Limb (tissue), 2 donors: Measurements from ENCODE around the gene RAPGEF1.
"Not testable (repeated sequence)": the region's sequence is repeated elsewhere in the genome, so short reads cannot be mapped to it uniquely, and the experiment has no call there.

ENCODE experiments used
- DNase-seq, 2 donors: peaks; one replicate each; pipeline ENCODE4 v3.0.0-alpha.2; 2016; ENCODE audit errors: extremely low spot score in 2 of 2

Gene RAPGEF1

DNA sequence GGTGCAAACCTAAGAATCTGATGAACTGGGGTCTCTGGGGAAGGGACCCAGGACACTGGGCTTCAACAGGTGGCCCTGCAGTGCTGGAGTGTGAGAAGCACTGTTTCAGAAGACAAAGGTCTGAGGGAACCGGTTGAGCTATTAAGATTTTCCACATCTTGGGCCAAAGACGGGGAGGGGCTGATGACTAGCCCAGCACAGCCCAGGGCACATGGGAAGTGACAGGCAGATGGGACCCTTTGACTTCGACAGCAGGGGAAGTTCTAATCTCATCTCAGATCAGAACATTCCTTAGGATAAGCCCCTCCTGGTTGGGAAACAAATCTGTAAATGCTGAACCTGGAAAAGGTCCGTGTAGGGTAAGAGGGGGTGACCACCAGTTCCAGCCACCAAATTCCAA, 67.4 kb downstream of the RAPGEF1 start:
- DNase-seq = no peak

DNA sequence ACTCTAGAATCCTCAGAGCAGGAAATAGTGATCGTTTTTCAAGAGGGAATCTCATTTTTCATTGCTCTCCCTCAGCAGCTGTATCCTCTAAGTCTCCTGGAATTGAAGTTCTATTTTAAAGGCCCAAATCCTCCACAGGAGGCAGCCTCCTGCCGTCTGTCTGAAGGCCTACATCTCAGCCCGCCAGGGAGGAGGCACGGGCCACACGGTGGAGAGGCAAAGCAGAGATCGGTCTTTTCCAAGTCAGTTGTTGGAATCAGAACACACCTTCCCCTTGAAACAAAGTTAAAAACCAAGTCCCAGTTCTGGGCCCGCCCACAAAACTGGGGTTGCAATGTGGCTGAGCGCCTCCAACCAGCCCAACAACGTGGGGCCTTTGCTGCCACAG, 68.7 kb downstream of the RAPGEF1 start:
- no peak for DNase-seq

DNA sequence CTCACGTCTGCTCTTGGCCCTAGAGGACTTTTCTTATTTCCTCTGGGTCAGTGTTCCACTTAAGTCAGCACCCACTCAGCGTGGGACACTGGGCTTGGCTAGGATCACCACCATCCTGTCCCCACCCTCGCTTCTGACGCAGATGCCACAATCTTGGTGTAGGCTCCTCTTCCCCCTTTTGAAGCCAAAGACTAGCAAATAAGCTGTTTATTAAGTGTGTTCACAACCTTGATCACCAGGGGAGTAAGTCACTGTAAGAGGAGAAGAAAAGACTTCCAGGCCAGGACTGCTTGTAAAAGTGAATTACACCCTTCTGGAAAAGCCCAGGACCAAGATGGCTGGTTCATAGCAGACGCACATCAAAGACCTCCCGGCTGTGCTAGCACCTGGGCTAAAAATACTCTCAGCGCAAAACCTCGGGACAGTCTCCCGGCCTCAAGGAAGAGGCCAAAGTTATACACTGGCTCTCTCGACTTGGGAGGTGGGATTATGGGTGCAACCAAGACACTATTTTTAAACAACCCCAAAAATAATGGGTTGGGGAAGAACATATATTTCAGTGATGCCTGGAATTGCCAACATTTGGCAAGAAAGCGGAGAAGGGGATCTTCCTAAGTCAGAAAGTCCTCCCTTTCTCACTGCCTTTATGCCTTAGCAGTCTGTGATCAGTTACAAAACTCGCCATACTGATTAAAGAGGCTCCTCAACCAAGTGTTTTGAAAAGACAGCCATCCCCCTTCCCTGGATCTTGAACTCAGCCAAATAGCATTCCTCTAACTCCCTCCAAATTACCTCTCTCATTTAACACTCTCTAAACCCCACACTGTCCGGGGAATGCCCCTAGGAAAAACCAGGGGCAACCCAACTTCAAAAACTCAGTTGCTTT, 69.4 kb downstream of the RAPGEF1 start:
- peak in 1 of 2 donors; percentile 34 for DNase-seq

DNA sequence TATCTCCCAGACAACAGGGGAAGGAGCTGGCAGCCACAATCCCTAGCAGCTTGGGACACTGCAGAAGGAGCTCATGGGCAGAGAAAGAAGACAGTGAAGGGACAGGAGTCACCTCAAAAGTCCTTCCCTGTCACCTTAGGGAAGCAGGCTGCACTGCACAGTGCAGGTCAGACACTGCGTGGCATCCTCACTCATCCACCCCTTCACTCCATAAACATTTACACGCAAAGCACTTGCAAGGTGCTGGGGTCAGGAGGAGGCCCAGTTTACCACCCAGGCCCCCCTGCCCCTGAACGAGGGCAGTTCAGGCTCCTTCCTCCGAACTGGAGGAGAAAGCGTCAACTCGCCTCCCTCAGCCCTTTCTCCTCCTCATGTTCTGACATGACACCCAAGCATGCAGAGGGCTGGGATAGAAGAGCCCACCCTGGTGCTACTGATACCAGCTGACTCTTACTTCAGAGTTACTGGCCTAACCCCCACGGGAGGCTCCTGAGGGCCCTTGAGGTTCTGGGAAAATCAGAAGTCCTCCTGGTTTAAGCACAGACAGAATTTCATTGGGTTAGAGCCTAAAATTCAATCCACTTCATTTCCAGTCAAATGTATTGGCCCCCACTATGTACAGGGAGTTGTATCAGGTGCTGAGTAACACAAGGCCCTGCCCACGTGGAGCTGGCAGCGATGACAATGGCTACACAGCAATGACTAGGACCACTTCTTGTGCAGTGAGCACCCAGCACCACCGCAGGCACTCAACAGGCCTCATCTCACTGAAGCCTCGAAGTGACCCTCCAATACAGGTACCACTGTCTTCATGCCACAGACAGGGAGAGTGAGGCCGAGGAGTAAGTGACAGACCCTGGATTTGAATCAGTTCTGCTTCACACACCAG, 70.4 kb downstream of the RAPGEF1 start:
- no peak for DNase-seq

DNA sequence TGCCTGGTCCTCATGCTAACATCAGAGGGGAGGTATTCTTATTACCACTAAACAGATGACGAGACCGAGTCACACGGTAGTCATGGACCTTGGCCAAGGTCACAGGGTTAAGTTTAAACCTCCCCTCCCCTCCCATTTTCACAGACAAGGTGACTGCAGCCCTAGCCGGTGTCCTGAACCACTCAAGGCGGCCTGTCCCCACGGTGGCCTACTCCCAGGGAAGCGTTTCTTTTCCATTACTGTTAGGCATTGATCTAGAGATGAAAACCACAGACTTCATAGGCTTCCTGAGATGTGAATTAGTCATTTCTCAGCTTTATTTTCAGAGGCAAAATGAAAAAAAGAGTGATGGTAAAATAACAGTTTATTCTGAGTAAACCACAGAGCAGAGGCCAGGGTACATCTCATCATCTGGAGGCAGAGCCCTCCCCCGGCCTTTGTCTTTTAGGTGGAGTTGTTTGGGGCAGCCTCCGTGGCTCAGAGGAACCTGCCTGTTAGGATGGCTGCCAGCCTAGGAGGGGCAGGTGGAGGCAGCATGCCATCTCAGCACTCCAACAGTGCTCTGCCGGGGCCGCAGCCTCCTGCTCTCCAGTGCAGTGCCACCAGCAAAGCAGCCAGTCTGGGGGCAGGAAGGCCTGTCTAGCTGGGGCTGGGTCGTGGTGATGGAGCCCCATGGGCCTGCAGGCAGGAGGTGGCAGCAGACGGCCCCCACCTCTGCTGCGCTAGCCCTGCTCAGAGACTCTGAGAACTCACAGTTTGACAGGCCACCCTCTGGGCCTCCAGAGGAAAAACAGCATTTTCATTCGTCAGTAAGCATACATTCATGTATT, 71.2 kb downstream of the RAPGEF1 start:
- DNase-seq = no peak

DNA sequence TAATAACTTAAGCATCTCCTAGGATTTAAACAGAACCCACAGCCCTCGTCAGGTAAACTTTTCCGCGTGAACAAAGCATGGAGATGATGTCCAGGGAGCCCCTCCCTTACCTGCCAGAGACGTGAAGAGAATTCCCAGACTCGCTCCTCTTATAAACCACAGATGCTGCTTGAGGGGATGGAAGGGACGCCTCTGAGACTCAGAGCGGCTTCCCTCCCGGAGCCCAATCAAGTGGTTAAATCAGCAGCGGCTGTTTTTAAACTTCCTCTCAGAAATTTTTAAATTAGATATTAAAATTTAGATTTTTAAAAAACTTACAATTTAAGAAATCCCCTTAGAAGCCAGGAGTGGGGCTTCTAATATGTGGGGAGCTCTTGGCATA, 71.8 kb downstream of the RAPGEF1 start:
- no peak for DNase-seq

DNA sequence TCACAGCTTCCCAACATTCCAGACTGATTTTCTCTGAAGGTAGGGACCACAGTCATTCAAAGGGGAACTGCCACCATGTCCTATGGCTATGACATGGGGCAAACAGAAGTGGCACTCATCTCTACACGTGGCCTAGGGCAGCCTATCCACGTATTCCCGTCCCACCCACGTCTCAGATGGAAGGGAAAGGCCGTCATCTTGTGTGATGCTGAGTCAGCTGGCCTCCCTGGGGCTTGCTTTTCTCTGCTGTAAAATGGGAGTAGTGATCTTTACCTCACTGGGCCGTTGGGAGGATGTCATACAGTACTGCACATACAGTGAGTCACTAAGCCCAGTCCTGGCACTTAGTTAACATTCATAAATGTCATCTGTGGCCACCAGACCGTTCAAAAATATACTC, 72.3 kb downstream of the RAPGEF1 start:
- DNase-seq = no peak

DNA sequence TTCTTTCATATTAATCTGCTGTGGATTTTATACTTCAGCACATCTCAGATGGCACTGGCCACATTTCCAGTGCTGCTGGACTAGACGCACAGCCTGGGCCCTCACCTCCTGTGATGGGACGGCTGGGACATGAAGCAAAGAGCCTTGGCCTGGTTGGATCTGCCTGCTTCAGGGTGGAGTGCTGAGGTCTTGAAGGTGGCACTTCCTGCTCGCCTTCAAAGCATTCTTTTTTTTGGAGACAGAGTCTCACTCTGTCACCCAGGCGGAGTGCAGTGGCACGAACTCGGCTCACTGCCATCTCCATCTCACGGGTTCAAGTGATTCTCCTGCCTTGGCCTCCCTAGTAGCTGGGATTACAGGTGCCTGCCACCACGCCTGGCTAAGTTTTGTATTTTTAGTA, 73.1 kb downstream of the RAPGEF1 start:
- no peak for DNase-seq

DNA sequence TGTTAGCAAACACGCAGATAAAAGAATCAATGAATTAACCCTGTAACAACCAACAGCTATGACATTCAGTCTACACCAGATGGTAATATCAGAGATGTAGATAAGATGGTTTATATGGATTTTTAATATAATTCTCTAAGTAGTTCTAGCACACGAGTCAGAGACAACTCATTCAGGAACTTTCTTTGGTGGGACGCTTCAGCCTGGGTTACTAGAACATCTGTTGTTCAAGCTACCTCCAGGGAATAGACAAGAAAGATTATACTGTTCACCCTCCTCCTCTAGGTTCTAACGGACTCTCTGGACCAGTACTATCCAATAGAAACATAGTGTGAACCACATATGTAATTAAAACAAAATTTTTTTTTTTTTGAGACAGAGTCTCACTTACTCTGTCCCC, 73.8 kb downstream of the RAPGEF1 start:
- DNase-seq = no peak

DNA sequence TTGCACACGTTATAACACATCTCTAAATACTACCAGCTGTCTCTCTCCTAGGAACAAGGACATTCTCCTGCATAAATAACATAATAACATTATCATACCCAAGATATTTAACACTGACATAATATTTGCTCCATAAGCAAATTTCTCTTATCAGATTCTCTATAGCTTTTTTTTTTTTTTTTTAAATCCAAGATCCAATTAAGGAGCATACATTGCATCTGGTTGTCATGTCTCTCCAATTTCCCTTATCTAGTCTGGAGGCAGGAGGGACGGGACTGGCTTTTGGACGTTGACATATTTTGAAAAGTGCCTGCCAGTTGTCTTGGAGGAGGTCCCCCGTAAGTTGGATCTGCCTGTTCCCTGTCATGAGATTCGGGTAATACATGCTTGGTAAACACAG, 76.6 kb downstream of the RAPGEF1 start:
- no peak for DNase-seq

DNA sequence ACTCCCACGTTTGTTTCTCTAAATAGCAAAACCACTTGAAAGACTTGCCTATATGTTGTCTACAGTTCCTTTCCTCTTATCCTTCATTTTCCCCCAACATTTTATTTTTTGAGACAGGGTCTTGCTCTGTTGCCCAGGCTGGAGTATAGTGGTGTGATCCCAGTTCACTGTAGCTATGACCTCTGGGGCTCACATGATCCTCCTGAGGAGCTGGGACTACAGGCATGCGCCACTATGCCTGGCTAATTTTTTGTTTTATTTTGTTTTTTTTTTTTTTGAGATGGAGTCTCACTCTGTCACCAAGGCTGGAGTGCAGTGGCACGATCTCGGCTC, 77.6 kb downstream of the RAPGEF1 start:
- DNase-seq = not testable (repeated sequence)

DNA sequence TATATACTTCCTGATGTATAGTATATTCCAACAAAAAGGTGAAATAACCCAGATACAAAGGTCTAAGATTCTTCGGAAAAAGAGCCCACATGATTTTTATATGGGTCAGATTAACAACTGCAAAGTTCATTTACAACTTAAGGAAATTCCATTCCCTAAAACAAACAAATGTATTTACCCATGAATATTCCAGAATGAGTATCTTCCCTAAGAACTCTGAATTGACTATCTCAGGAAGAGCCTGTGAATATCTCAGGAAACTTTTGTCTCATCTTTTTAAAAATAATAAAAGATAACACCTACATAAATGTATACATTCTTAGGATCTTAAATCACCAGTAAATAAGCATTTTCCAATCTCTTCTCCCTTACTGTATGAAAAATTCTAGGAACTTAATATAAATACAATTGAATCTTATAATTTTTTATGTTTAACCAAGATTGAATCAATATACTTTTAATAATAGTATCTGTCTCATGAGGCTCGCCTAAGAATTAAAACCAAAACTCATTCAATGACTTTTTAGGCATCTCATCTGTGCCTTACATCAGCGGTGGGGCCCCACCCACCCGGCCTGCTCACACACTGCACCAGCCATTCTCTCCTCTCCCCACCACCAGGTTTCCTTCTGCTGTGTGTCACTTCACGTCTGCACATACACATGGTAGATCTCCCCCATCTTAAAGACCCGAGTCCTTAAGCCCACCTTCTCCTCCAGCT, 78.1 kb downstream of the RAPGEF1 start:
- no peak for DNase-seq

DNA sequence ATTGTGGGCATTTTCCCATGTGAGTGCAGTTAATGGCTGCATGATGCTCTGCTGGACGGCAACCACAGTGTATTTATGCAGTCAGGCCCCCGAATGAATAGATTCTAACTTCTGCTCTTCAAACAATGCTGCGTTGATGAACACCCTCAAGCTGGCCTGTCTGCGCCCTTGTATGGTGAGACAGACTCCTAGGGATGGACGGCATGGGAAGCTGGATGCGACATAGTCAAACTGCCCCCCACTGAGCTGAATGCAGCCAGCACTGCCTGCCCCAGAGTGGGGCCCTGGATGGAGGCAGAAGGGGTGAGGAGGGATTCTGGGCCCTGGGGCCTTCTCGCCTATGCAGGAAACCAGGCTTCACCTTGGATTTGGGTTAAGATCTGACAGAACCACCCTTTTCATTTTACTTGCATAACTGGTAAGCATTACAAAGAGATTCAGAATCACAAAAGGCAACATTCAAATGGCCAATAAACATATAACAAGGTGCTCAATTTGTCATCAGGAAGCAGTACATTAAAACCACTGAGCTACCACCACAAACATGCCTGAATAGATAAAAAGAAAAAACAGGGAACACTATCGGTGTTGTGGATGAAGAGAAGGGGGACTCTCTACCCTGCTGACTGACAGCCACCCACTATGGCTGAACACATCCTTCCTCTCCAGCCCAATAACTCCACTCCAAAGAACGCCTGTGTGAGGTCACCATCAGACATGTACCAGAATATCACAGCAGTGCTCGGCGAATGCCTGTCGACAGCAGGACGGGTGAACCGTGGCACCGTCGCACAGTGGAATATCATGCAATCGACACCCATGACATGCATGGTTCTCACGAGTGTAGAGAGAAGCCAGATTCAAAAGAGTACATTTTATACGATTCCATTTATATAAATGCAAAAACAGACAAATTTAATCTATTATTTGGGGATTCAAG, 79.1 kb downstream of the RAPGEF1 start:
- no peak for DNase-seq

DNA sequence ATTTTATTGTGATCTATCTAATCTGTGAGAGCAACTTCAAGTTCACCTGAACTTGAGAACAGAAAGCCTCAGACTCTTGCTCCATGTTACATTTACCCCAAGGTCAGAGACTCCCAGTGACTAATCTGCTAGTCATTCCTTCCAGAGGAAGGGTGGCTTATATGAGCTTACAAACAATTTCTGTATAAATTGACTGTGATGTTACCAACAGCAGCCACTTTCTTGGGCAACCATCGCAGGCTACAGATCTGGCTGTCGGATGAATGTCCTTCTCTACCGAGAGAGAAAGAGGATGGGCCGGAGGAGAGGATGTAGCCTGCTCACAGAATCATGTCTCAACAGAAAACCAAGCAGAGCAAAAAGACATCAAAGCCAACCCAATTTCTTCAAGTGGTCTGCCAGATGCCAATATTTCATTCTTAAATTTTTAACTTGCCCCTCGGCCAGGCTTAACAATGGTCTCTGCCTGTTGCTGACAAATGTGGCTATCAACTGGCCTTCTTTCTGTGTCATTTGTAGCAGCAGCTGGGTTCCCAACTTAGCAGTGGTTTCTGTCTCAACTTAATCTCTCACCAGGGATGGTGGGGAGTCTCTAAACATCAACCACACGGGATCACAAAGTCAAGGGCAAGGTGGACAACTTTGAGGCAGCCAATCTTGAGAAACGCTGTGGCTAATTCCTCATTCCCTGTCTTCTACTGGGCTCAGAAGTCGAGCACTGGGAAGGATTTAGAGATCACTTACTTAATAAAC, 81.3 kb downstream of the RAPGEF1 start:
- no peak for DNase-seq

DNA sequence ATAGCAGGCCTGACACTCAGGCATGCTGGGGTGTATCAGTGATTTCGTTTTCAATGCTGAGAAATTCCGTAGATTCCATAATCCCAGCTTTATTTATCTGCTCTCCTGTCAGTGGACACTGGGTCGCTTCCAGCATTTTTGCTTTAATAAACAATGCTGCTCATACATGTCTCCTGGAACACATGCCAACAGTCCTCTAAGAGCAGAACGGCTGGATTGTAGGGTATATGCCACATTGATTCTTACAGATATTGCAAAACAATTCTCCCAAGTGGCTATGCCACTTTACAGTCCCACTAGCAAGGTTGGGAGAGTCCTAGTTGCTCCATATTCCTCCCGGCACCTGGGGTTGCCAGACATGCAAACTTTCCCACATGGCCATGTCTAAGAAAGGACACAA, 81.9 kb downstream of the RAPGEF1 start:
- DNase-seq = no peak

DNA sequence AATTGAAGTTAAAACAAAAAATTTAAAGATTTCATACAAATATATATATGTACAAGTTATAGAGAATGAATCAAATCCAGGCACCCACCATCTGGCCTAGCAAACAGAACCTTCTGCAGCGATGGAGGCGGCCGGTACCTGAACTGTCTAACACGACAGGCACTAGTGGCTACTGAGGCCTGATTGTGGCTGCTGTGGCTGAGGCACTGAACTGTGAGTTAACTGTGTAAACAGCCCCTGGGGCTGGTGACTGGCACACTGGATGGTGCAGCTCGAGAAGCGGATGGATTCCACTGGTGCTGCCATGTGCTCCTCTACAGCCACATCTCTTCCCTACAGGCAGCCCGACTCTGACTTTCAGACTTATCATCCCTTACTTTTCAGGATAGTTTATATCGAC, 82.4 kb downstream of the RAPGEF1 start:
- DNase-seq = no peak

DNA sequence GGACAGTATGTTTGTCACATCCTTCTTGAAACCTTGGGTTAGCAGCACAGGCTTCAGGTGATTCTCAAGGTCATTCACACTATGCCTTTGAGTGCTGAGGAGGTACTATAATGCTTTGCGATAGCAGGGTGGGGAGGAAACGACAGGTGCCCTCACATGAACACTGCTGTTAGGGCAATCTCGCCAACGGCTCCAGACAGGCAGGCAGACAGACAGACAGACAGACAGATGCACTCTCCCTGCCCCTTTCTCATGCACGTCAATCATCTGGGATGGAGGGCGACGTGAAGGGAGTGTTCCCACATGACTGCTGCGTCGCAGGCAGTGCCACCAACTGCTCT, 82.9 kb downstream of the RAPGEF1 start:
- DNase-seq = no peak

DNA sequence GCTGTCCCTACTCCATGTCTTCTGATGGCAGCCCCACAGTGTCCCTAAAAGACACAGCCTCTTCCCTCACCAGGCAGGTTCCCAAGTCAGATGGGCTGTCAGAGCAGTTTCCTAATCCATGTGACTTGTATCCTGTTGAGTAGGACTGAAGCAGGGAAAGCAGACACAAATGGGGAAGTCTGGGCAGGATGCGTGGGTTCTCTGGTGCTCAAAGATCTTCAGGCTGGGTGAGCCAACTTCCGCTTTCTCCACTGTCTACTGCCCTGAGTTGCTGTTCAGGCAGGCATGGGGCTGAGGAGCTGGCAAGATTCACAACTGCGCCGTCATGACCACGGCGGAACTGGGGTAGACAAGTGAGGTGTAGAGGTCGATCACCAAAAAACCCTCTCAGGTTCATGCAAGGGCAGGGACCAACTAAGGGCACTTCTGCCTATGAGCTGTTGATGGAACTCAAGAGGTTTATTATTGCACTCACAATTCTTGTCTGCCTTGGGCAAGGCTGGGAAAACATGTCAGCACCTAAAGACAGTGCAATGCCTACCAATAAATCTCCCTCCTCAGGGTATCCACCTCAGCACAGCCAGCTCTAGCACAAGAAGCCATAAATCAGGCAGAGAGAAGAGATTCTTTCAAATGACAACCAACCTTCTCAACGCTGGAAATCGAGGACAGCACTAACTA, 83.4 kb downstream of the RAPGEF1 start:
- DNase-seq = no peak

DNA sequence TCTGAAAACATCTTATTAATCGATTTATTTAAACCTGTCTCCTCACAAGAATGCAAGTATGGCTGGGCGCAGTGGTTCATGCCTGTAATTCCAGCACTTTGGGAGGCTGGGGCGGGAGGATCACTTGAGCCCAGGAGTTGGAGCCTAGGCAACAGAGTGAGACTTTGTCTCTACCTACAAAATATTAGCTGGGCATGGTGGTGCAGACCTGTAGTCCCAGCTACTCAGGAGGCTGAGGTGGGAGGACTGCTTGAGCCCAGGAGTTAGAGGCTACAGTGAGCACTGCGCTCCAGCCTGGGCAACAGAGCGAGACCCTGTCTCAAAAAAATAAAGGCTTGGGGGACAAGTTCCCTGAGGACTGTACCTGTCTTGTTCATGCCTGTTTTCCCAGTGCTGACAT, 85.5 kb downstream of the RAPGEF1 start:
- DNase-seq = not testable (repeated sequence)
